Stimulated activated CD4-positive, alpha-beta T cell treated with anti-CD3 and anti-CD28 coated beads, Interleukin-15, amount 100 ng/mL, for 24 hours (primary cell): ENCODE results near the gene SGMS1.
"Not testable (repeated sequence)": the region's sequence is repeated elsewhere in the genome, so short reads cannot be mapped to it uniquely, and the experiment has no call there.

Experiments
- DNase-seq: peaks from one replicate; pipeline ENCODE4 v3.0.0-alpha.2; 2020

SGMS1 gene

DNA sequence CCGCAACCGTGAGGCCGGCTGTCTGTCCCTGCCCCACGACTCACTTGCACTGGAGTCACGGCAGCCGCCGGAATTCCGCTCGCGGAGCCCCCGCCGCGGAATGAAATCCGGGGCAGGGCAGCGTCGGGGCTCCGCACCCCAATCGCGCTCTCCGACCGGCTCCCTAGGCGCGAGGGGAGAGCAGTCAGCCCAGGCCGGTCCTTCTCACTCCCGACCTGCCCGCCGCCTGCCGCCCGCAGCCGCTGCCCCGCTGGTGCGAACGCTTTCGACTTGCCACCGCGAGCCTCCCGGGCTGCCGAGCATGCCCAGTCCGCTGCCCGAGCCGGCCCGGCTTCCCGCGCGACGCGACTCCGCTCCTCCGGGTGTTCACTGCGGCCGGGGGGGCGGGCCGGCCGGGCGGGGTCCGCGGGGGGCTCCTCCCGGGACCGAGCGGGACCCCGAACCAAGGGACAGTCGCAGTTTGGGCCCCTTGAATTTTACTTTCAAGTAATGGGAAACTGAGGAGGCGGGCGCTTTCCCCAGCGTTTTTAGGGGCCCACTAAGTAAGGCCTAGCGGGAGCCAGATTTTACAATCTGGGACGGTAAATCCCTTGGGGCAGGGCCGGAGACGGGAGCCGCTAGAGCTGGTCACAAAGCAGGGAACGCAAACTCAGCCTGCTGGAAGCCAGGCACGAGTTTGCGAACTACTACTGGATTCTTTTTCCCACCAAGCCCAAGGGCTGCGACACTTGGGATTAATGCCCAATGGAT lies at the start of gene SGMS1:
SGMS1 (minus strand) TSS at position 294 of the 750 bp plus-strand sequence. CDS start 279,842 bp downstream, outside the sequence.
- DNase-seq = peak; percentile 85

DNA sequence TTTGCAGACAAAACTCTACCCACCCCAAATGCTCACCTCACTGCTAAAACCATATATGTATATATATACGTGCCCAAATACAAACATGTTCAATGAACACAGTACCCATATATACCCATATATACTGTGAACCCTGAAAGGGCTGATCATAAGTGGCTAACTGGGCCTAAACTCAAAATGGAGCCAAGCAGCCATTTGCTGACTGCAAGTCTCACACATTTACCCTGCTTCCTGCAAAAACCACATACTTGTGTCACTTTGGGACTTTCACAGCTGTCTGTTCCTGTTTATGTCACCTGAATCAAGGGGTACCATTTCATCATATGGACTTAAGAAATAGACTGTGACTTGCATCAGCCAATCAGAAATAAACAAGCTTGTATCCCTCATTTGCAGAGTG lies 48.4 kb upstream of the SGMS1 start:
- DNase-seq = not testable (repeated sequence)

DNA sequence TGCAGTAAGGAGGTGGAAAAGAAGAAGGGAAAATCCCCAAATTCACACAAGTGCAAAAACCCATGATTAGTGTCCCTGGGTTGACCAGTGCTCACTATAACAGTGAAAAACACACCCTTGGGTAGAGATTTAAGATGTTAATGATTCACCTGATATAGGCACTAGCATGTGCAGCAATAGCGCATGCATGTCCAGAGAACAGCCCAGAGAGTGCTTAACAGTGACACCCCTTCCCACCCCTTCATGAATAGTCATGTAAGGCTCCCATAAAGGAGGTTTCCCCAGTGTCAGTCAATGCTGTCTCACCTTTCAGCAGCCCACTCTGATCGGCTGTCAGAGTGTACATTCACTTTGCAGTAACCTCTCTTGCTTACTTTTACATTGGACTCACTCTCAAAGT lies 47.9 kb upstream of the SGMS1 start:
- not testable (repeated sequence) for DNase-seq

DNA sequence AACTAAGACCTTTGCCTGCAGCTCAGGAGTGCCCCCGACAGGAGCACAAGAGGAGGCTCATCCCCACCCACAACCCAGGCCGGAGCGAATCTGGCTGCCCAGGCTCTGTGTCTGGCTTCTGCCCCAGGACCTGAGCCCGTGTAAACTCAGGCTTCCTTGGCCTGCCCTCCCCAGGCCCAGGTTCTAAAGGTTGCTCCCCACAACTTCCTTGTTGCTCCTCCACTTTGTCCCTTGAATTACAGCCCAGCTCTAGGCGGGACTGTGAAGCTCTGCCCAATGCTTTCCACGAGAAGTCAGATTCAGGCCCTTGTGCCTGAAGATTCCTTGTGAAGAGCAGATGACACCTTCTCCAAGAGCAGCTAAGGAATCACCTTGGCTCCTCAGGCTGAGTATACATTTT lies 46.2 kb upstream of the SGMS1 start:
- DNase-seq = not testable (repeated sequence)

DNA sequence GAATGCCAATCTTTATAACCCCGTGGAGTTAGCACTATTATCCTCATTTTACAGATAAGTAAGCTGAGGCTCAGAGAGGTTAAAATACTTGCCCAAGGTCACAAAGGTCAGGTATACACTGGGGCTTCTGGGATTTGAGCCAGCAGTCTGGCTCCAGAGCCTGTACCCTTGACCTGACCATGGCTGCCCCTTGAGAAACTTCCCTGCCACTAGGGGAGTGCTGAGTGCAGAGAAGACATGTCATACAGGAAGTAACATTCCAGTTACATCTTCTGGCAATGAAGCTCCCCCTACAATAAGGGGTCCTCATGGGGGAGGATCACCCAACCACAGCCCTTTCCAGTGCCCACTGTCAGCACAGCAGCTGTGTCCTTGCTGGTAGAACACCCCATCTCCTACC lies 43.6 kb upstream of the SGMS1 start:
- DNase-seq = not testable (repeated sequence)

DNA sequence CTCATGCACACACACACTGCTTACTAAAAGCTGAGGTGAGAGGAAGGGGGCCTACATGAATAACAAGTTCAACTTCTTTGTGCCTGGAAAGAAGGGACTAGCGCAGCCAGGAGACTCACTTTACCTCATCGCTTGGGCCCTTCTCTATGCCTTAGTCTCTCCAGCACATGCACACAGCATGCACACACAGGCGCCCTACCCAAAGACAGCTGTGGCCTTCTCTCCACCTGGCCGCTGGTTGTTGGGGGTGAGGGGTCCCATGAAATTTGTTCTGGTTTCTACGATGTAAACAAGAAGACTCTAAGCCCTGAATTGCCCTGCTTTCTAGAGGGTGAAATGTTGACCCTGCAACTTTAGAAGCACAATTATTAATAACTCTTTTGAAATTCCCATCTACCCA lies 38.7 kb upstream of the SGMS1 start:
- DNase-seq = not testable (repeated sequence)

DNA sequence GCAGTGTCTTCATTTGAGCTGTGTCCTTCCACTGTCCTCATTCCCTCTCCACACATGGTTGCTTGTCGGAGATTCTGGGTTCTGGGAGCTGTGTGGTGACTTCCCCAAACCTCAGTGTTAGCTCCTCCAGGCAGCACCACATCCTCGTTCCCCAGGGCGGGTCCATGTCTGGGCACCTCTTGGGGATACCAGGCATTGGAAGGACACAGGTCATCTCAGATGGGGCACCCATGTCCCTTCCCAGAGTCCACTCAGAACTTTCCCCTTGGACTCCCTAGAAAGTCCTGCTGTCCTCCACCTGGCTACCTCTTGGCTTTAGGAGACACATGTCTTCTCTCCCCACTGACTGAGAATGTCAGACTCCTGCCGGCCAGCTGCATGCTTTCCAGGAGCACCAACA lies 37.8 kb upstream of the SGMS1 start:
- DNase-seq = not testable (repeated sequence)

DNA sequence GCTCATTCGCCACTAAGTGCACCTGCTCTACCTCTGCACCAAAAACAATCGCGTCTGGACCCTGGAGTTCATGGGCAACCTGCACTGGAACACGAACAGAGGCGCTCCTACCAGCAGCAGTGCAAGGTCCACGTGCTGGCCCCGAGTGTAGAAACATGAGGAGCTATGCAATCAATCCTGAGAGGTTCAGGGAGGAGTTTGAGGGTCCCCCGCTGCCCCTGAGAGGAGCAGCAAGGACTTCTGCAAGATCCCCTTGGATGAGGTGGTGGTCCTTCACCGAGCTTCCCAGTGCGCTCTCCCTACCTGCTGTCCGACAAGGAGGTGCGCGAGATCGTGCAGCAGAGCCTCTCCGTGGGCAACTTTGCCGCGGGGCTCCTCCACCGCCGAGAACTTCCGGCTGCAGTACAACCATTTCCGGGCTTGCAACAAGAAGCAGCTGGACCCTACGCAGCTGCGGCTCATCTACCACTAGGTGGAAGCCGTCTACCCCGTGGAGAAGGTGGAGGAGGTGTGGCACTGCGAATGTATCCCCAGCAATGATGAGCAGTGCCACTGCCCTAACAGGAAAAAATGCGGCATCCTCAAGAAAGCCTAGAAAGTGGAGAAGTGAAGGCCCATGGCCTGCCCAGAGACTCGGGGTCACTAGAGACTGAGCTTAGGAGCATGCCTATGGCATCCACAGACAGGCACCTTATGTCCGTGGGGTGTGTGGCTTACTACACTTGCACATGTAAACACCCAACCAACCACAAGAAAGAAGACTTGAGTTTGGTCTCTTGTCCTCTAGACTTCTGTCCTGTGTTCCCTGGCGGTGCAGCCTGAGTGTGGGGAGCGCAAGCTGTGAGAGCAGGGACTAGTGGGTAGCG lies 36.3 kb upstream of the SGMS1 start:
- peak; percentile 59 for DNase-seq

DNA sequence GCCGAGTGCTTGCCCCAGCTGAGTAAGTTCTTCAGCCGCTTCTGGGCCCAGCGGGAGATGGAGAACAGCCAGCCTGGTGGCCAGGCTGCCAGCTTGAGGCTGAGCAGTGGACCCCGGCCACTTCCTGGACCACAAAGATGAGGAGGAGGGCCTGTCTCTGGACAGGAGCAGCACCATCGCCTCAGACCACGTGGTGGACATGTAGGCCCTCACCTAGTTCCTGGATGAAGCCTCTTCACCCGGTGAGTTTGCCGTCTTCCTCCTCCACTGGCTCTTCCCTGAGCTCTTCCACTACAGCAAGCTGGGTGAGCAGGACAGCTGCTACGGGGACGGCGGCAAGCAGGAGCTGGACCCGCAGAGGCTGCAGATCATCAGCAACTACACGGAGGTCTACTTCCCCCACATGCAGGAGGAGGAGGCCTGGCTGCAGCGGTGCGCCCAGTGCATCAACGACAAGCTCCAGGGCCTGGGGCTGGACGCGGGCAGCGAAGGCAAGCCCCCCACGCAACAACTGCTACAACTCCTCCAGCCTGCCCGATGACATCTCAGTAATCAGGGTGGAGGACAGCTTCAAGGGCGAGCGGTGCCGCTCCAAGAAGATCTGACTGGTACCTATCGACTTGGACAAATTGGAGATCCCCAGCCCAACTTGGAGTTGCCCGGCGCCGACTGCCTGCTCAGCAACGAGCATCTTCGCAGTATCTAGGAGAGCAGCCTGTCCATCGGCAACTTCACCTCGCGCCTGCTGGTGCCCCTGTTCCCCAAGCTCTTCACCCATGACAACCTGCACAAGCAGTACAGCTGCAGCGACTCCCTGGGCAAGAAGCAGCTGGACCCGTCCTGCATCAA lies 35.5 kb upstream of the SGMS1 start:
- not testable (repeated sequence) for DNase-seq

DNA sequence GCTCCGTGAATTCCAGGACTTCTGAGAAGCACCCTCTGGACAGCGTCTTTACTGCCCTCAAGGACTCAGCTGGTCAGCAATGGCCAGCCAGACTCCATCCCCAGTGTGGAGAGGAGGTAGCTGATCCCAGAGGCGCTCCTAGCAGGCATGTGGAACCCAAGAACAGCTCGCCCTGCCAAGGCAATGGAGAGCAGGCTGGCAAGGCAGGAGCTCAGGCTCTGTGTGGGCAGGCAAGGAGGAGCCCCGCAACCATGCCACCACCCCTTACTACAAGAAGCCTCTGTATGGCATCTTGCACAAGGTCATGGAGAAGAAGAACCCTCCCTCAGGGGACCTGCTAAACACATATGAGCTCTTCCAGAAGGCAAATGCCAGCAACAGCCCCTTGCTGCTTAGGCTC lies 34.4 kb upstream of the SGMS1 start:
- DNase-seq = no peak

DNA sequence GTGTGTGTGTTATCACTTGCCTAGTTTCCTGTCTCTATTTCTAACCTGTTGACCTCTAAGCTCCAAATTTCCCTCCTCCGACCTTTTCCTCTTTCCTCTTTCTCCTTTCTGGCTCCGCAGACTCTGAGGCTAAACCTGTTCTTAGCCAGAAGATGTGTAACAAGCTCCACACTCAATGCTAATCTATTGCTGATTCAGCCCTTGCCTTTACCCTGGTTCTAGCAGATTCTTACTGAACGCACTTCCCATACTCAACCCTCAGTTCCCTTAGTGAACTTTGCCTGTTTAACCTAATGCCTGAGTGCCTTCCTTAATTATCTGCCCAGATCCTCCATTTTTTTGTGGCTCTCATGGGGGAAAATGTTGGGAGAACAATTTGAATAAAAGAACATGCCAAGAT lies 30.0 kb upstream of the SGMS1 start:
- DNase-seq = no peak

DNA sequence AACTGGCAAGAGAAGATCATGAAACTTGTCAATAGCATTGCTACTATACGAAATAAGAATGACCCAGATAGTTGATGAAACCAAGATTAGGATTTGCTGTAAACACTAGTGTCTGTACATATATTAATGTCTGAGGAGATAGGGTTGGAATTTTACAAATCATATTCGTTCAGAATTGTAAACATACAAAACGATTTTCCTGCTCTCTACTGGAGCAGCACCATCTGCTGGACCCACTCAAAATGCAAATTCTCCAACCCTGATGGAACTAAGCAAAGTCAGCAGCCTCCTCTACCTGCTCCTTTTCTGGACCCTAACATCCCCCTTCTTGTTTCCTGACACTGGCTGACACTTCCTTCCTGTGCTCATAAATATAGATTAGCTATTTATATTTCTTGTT lies 29.4 kb upstream of the SGMS1 start:
- no peak for DNase-seq

DNA sequence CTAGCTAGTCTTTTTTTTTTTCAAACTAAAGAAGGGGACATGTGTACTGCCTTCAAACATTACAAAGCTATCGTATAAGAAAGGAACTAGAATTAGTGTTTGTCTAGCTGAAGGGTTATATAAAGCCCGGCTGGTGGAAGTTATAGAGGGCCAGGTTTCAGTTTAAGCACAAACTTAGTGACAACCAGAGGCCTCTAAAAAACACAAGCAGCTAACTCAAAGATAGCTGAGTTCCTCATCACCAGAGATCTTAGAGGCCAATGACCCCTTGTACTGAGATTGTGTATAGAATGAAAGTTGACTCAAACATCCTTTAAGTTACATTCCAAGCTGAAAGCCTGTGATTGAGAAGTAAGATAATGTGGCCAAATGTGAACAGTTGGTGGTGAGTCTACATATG lies 28.1 kb upstream of the SGMS1 start:
- no peak for DNase-seq

DNA sequence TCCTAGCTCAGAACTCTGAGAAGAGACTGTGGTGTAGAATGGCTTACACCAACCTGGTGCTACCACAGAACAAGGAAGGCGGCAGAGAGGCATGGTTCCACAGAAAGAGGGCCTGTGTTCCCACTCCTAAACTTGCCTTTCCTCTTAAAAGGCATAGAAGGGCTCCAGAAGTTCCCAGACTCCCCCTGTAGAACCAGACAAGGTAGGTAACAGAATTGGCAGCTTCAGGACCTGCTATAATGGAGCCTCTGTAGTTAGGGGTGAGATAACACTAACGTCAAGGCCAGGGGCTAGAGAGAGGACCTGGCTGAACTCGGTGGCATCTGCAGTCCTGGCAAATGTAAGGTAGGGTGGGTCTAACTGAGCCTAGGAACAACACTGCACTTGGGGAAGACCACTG lies 26.7 kb upstream of the SGMS1 start:
- no peak for DNase-seq

DNA sequence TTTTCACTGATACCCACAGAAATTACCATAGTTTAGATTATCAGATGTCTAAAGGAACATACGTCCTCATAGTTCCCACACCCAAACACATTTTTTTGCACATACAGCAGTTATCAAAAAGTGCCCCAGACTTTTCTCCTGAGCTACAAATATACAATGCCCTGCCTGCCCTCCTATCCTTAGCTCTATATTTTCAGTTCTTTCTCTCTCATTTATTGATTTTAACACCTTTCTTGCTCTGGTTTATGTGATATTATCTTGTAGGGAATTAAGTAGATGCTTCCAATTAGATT lies 25.1 kb upstream of the SGMS1 start:
- DNase-seq = no peak

DNA sequence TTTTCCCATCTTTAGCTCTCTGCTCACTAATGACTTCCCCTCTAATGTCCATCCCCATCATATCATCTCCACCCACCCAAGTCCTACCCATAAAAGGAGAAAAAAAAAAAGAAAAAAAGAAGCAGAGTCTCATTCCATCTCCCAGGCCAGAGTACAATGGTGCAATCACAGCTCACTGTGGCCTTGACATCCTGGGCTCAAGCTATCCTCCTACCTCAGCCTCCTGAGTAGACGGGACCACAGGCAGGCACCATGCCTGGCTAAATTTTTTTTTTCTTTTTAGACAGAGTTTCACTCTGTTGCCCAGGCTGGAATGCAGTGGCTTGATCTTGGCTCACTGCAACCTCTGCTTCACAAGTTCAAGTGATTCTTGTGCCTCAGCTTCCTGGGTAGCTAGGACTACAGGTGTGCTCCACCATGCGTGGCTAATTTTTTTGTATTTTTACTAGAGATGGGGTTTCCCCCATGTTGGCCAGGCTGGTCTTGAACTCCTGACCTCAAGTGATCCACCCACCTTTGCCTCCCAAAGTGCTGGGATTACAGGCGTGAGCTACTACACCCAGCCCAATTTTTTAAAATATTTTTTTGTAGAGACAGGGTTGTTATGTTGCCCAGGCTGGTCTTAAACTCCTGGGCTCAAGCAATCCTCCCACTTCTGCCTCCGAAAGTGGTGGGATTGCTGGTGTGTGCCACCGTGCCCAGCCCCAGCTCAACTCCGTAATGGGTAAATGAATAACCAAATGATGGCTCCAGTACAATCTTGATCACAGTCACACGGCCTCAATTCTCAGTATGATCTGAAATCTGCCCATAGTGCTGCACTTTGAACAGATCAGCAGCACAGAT lies 24.6 kb upstream of the SGMS1 start:
- no peak for DNase-seq

DNA sequence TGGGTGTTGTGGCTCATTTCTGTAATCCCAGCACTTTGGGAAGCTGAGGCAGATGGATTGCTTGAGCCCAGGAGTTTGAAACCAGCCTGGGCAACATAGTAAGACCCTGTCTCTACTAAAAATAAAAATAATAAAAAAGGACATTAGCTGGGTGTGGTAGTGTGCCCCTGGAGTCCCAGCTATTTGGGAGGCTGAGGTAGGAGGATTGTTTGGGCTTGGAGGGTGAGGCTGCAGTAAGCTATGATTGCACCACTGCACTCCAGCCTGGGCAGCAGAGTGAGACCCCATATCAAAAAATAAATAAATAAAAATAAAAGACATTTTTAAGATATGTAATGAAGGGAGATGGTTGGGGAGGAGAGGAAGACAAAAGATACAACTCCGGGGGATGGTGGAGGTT lies 23.6 kb upstream of the SGMS1 start:
- DNase-seq = not testable (repeated sequence)

DNA sequence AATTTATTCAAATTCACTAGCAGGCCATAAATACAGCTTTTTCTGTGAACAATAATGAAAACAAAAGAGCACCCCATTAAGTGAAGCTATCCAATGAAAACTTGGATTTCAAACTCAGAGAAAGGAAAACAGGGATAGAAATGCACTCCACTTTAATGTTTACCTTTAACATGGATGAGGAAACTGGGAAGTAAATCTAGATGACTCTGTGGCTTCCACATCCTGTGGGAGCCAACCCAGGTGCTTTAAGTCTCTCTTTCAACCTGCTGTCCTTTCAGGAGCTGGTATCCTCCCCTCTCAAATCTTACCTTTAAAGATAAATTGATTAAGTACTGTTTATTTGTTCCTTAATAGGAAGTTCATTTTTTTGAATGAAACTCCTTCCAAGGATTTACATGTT lies 21.5 kb upstream of the SGMS1 start:
- DNase-seq = no peak

DNA sequence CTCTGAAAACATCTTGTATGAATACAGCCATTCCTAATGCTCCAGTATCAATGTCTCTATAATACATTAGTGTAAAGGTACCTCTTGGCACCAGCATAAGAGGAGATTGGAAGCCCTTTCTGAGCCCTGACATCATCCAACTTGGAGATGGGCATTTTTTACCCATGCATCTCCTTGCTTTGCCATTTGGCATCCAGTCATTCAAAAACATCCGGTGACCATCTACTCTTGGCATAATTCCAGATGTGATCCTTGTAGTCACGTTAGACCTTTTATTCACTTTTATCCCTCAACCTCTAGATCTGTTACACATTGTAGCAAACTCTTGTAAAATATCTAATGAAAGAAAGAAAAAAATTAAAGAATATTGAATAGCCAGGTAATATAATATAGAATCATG lies 17.9 kb upstream of the SGMS1 start:
- no peak for DNase-seq

DNA sequence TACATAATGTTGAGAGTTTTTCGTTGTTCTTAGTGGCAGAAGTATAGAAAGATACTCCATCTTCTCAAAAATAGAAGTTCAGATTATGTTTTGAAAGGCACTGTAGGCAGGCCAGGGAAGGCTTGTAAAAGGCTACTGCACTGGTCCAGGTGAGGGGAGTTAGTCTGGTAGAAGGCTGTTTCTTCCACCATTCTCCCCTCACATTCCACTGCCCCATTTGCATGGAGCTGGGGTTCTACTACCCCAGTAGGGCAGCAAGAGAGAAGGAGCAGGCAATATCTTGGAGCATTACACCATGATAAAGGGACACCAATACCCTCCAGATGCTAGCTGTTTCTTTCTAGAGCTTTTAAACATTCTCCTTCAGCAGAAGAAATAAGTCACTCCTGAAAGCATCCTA lies 16.5 kb upstream of the SGMS1 start:
- no peak for DNase-seq

DNA sequence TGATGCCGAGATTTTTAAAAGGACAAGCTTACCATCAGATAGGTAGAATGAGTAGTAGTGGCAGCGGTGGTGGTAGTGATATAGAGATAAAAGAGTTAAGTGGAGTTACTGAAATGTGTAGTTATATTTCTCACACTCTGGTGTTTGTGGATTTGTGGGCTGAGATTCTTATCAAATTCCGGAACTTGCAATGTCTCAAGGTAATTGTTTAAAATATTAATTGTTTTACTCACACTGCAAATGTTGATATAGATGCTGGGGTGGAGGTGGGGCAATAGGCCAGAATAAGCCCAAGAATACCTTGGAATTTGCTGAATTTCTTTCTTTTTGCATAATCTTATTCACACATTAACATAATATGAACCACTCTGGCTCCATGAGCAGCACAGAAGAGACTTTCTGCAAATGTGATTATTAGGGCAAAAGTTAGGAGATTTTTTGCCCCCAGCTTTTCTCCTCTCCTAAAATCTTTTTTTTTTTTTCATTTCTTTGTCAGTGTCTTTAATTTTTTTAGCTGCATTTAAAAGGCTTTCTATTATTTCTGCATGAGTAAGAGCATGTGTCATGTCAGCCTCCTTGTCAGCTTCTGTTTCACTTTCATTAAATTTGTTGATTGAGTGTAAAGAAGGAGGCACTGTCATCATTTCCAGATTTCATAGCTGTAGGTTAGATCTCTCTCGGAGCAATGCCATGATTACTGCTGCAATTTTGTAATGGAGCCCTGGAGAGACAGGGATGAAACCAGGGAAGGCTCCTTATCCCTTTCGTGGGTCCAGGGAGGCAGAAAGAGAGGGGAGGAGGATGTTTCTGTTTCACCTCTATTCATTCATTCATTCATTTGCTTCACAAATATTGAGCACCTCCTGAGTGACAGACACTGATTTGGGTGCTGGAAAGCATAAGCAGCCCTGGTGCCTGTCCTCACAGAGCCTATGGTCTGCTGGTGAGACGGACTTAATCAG lies 13.1 kb upstream of the SGMS1 start:
- peak; percentile 46 for DNase-seq
